GM21381 (cell line): ENCODE results near the gene PHYH.

ENCODE experiments used
- ATAC-seq: cut with Tn5 transposase; IDR thresholded peaks from one replicate; pipeline ENCODE4 v1.9.1; 2021; ENCODE audit warnings: mild to moderate bottlenecking, moderate library complexity; ENCODE audit not compliant: unreplicated experiment

The PHYH gene

GRCh38 chr10:13231190-13231589 is 68.7 kb downstream of the PHYH start:
- no peak for ATAC-seq
